GM21360 (cell line): ENCODE results near the gene KCNC4.
A peak's percentile ranks its signal among the peaks of the same experiment; 100 is the strongest.

Experiments used
- ATAC-seq: cut with Tn5 transposase; IDR thresholded peaks from one replicate; pipeline ENCODE4 v1.9.1; 2021; ENCODE audit warnings: mild to moderate bottlenecking, moderate library complexity; ENCODE audit not compliant: unreplicated experiment

KCNC4 gene

GRCh38 chr1:110188035-110188618 lies 22.0 kb upstream of the KCNC4 start:
- ATAC-seq: no peak

GRCh38 chr1:110189181-110189580 lies 20.9 kb upstream of the KCNC4 start:
- ATAC-seq: no peak

- ATAC-seq: no peak
Measured at GRCh38 chr1:110190282-110190929, 19.7 kb upstream of the KCNC4 start.

- ATAC-seq: no peak
Measured at GRCh38 chr1:110192541-110192940, 17.6 kb upstream of the KCNC4 start.

- ATAC-seq: no peak
Measured at GRCh38 chr1:110195196-110195595, 14.9 kb upstream of the KCNC4 start.

GRCh38 chr1:110196917-110197765 lies 13.0 kb upstream of the KCNC4 start:
- no peak for ATAC-seq

- no peak for ATAC-seq
Measured at GRCh38 chr1:110197905-110198629, 12.0 kb upstream of the KCNC4 start.

- ATAC-seq: no peak
Measured at GRCh38 chr1:110198746-110199145, 11.4 kb upstream of the KCNC4 start.

GRCh38 chr1:110200190-110200589 lies 9.9 kb upstream of the KCNC4 start:
- no peak for ATAC-seq

- no peak for ATAC-seq
Measured at GRCh38 chr1:110200666-110201065, 9.4 kb upstream of the KCNC4 start.

- ATAC-seq: no peak
Measured at GRCh38 chr1:110201157-110201825, 8.8 kb upstream of the KCNC4 start.

- no peak for ATAC-seq
Measured at GRCh38 chr1:110203021-110203661, 7.0 kb upstream of the KCNC4 start.

GRCh38 chr1:110205156-110205555 lies 5.0 kb upstream of the KCNC4 start:
- no peak for ATAC-seq

GRCh38 chr1:110205591-110206155 lies 4.4 kb upstream of the KCNC4 start:
- no peak for ATAC-seq

GRCh38 chr1:110206261-110206920 lies 3.7 kb upstream of the KCNC4 start:
- ATAC-seq: no peak

GRCh38 chr1:110207831-110208230 lies 2.3 kb upstream of the KCNC4 start:
- ATAC-seq: no peak

GRCh38 chr1:110208916-110209645 lies 1.0 kb upstream of the KCNC4 start:
- ATAC-seq: no peak

GRCh38 chr1:110210604-110211495 lies 736 bp downstream of the KCNC4 start:
- ATAC-seq: peak; percentile 23
